Daoy (cell line): ENCODE measurements around the gene GLT8D1. TPM values are rescaled to one million over a fixed set of nuclear protein-coding genes. Genes with fewer than 3 reads are reported as not detected.
"Not testable (repeated sequence)": the region's sequence is repeated elsewhere in the genome, so short reads cannot be mapped to it uniquely, and the experiment has no call there.

Experiments
- DNase-seq: peaks from one replicate; pipeline ENCODE4 v3.0.0-alpha.2; 2015; ENCODE audit warnings: low read depth
- total RNA-seq: library from RNA; depleted of rRNA; stranded (reverse); fragments of >200 nt; shearing (Covaris generic); gene quantifications from 2 replicates; pipeline ENCODE4 v1.2.3, GENCODE V29; 2014; rRNA removed

GLT8D1 gene
- total RNA-seq, 1 experiment from 2014 or later, result 37.7 TPM

GRCh38 chr3:52681596-52681995 is 24.0 kb downstream of the GLT8D1 start:
- no peak for DNase-seq

GRCh38 chr3:52679811-52680210 is 25.8 kb downstream of the GLT8D1 start:
- DNase-seq, result no peak

GRCh38 chr3:52679199-52679538 is 26.4 kb downstream of the GLT8D1 start:
- DNase-seq, result no peak

GRCh38 chr3:52678265-52679198 is 27.1 kb downstream of the GLT8D1 start:
- DNase-seq, result no peak

GRCh38 chr3:52676201-52676600 is 29.4 kb downstream of the GLT8D1 start:
- not testable (repeated sequence) for DNase-seq

GRCh38 chr3:52671676-52672075 is 33.9 kb downstream of the GLT8D1 start:
- DNase-seq, result no peak

GRCh38 chr3:52670621-52671521 is 34.7 kb downstream of the GLT8D1 start:
- DNase-seq, result peak; percentile 95

GRCh38 chr3:52663098-52663497 is 42.5 kb downstream of the GLT8D1 start:
- DNase-seq, result no peak

- DNase-seq, result no peak
Measured at GRCh38 chr3:52660046-52660445, 45.5 kb downstream of the GLT8D1 start.

GRCh38 chr3:52655895-52656294 is 49.7 kb downstream of the GLT8D1 start:
- DNase-seq, result no peak

- no peak for DNase-seq
Measured at GRCh38 chr3:52651592-52651991, 54.0 kb downstream of the GLT8D1 start.

- no peak for DNase-seq
Measured at GRCh38 chr3:52650439-52650838, 55.2 kb downstream of the GLT8D1 start.

- DNase-seq, result no peak
Measured at GRCh38 chr3:52649461-52650210, 56.0 kb downstream of the GLT8D1 start.

GRCh38 chr3:52645549-52645948 is 60.0 kb downstream of the GLT8D1 start:
- DNase-seq, result no peak

Other genes starting within 250 kb of the GLT8D1 start
- gene STAB1, start 210.5 kb downstream of the GLT8D1 start, total RNA-seq, result not detected in 2 replicates
- gene NT5DC2, start 171.9 kb downstream of the GLT8D1 start, total RNA-seq, result 68.6 and 73.1 TPM in 2 replicates
- gene UQCC5, start 169.2 kb downstream of the GLT8D1 start, total RNA-seq, result 3.8 and 13.9 TPM in 2 replicates
- 34.1 and 36.7 TPM in 2 replicates for gene PBRM1, start 19.9 kb downstream of the GLT8D1 start, total RNA-seq
- gene GNL3, start 19.8 kb downstream of the GLT8D1 start, total RNA-seq, result 203 and 268 TPM in 2 replicates
- 120 and 132 TPM in 2 replicates for gene SPCS1, start 315 bp upstream of the GLT8D1 start, total RNA-seq
- 17.1 and 22.9 TPM in 2 replicates for gene NEK4, start 65.1 kb upstream of the GLT8D1 start, total RNA-seq
- gene ITIH1, start 71.8 kb upstream of the GLT8D1 start, total RNA-seq, result not detected in 2 replicates
- not detected in 2 replicates for gene ITIH3, start 89.0 kb upstream of the GLT8D1 start, total RNA-seq
- 0.09 and 0.40 TPM in 2 replicates for gene ITIH4, start 124.9 kb upstream of the GLT8D1 start, total RNA-seq
- not detected in 2 replicates for gene MUSTN1, start 129.2 kb upstream of the GLT8D1 start, total RNA-seq
- 6.3 and 16.9 TPM in 2 replicates for gene STIMATE, start 191.8 kb upstream of the GLT8D1 start, total RNA-seq